ENCODE results near the gene UBC.
"Not testable (repeated sequence)": the region's sequence is repeated elsewhere in the genome, so short reads cannot be mapped to it uniquely, and the experiment has no call there.

Gene UBC

DNA sequence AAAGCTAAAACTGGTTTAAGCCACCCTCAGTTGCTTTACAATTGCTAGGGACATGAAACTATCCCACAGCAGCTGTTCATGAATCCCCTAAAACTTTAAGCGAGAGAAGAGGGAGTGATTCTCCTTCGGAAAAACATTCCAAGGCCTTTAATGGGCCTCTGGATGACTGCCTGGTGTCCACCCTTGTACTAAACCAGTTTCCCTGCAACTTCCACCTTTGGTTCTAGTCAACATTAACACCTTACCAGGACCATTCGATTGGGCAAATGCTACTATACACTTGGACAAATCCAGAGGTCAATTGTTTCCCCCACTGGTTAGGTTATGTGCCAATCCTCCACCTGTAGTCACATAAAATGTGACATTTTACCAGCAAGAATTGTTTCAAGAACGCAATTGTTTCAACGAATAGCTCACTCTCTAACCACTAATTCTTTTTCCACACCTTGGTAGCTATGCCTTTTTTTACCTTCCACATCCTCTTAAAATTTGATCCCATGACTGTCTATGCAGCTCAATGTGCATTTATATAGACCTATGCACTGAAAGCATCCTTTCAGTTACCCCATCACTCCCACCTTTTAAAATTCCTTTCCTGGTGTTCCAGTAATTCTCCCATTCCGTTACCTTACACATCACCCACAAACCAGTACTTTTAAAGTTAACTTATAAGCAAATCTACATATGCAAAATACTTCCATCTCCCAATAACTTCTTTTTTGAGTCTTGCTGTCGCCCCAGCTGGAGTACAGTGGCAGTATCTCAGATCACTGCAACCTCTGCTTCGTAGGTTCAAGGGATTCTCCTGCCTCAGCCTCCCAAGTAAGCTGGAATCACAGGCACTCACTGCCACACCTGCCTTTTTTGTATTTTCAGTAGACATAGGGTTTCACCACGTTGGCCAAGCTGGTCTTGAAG is 3.6 kb downstream of the UBC start:
- FAIRE-seq: no peak
- DNase-seq (ENCODE audit: insufficient read length, low spot score): no peak
- TF ChIP-seq, protein P1, sequence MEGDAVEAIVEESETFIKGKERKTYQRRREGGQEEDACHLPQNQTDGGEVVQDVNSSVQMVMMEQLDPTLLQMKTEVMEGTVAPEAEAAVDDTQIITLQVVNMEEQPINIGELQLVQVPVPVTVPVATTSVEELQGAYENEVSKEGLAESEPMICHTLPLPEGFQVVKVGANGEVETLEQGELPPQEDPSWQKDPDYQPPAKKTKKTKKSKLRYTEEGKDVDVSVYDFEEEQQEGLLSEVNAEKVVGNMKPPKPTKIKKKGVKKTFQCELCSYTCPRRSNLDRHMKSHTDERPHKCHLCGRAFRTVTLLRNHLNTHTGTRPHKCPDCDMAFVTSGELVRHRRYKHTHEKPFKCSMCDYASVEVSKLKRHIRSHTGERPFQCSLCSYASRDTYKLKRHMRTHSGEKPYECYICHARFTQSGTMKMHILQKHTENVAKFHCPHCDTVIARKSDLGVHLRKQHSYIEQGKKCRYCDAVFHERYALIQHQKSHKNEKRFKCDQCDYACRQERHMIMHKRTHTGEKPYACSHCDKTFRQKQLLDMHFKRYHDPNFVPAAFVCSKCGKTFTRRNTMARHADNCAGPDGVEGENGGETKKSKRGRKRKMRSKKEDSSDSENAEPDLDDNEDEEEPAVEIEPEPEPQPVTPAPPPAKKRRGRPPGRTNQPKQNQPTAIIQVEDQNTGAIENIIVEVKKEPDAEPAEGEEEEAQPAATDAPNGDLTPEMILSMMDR (IDR thresholded peaks at IDR 0.05; ENCODE audit: insufficient read depth, missing control alignments): no peak

DNA sequence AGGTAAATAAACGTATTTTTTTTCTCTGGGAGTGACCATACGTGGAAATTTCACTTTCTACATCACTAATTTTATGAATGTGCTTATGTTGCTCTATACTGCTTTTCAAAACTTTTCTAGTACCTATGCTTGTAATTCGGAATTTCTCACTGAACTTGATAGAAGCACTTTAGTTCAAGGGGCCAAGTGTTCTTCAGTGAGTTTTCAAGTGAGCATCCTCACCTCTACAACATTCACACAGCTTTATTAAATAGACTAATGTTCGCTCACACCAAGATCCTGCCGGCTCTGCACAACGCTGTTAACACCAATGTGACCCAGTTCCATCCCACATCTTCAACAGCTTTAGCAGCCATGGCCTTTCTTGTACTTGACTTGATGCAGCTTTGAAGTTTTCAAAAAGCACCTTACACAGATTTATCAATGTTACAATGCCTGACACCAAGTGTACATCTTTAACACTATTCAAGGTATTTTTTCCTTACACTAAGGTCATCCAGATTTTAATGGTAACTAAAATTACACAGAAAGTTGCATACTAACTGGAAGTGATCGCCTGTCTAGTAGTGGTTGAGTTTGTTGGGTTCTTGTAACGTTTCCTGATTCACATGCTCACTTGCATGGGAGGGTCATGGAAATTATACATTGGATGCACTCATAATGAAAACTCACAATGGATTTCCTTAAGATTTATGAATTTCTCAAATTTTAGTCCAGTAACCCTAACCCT is 4.5 kb downstream of the UBC start:
- TF ChIP-seq, protein P1 (IDR thresholded peaks at IDR 0.05; ENCODE audit: insufficient read depth, missing control alignments): no peak
- FAIRE-seq: no peak
- DNase-seq (ENCODE audit: insufficient read length, low spot score): no peak

DNA sequence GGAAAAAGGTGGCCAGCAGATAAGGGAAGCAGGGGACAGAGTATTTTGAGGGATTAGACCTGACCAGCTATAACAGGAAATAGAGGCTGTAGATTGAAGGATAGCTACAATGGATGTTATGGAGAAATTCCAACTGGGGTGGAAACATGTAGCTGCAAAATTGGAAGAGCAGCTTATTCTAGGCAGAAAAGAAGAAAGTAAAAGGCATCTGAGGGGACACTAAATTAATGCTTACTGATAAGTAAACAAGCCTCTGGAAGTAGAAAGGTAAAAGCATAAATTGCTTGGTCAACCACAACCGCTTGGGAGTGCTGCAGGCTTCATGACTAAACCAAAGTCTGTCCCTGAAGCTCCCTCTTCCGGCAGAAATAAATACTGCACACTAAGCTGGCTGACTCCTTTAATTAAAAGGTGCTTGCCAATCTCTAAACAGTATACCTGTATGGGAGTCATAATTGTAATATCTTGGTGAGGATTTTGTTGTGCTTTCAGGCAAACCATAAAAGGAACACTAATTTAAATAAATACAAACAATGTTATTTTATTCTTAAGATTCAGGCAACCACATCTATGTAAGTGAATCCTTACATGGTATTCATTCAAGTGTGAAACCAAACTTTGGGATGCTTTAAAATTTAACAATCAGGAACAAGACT is 7.7 kb downstream of the UBC start:
- TF ChIP-seq, protein P1 (IDR thresholded peaks at IDR 0.05; ENCODE audit: insufficient read depth, missing control alignments): peak; percentile 99
- FAIRE-seq (no peak), DNase-seq (ENCODE audit: insufficient read length, low spot score) (peak; percentile 60)

DNA sequence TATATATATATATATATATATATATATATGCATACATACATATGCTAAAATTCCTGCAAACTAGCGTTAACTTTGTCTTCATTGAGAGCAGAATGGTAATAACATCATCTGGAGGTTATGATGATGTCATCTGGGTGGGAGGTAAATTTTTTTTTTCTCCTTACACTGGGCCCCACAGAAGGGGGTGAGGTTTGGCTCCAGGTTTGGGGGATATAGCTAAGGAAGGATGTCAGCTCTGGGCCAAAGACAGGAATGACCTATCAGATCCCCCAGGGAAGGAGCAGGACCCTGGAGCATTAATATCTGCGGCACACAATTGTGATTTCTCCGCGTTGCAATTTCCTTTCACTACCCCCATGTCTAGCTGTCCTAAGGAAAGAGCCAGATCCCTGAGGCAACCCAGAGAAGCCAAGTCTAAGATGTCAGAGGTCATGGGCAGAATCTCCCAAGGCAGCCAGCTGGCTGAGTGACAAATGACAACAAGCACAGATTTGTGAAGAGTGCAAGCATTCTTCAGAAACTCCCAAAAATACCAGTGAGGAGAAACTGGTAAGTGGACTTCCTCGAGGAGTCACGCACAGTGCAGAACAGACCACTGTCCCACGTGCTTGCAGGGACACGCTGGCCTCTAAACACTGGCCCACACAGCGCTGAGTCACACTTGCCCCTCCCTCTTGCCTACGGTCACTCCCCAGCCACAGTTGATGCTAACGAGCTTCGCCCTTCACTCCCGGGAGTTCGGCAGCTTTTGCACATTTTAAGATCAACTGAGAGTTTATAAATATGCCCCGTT is 9.9 kb downstream of the UBC start:
- TF ChIP-seq, protein P1 (IDR thresholded peaks at IDR 0.05; ENCODE audit: insufficient read depth, missing control alignments): no peak
- no peak for DNase-seq (ENCODE audit: insufficient read length, low spot score)
- no peak for FAIRE-seq

DNA sequence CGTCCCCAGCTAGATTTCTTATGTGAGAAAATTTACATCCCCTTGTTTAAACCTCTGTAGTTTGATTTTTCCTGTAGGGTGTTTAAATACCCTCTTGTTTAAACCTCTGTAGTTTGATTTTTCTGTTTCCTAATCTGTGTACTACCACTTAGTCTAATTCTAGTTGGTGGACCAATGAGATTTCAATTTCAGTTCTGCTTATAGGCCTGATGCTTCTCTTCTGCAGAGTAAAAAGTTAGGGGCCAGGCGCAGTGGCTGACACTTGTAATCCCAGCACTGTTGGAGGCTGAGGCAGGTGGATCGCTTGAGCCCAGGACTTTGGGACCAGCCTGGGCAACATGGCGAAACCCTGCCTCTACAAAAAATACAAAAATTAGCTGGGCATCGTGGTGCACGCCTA is 11.5 kb downstream of the UBC start:
- TF ChIP-seq, protein P1 (IDR thresholded peaks at IDR 0.05; ENCODE audit: insufficient read depth, missing control alignments): no peak
- DNase-seq (ENCODE audit: insufficient read length, low spot score) (no peak), FAIRE-seq (no peak)

DNA sequence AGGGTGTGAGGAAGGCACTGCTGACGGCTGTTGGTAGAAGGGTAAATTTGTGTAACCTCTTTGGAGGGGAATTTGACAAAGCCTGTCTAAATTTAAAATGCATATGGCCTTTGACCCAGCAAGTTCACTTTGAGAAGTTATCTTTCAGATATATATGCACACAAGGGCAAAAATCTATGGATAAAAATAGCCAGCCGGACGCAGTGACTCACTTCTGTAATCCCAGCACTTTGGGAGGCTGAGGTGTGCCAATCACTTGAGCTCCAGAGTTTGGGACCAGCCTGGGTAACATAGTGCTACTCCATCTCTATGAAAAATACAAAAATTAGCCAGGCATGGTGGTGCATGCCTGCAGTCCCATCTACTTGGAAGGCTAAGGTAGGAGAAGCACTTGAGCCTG is 13.4 kb downstream of the UBC start:
- DNase-seq (ENCODE audit: insufficient read length, low spot score): no peak
- TF ChIP-seq, protein P1 (IDR thresholded peaks at IDR 0.05; ENCODE audit: insufficient read depth, missing control alignments): no peak
- FAIRE-seq: no peak

DNA sequence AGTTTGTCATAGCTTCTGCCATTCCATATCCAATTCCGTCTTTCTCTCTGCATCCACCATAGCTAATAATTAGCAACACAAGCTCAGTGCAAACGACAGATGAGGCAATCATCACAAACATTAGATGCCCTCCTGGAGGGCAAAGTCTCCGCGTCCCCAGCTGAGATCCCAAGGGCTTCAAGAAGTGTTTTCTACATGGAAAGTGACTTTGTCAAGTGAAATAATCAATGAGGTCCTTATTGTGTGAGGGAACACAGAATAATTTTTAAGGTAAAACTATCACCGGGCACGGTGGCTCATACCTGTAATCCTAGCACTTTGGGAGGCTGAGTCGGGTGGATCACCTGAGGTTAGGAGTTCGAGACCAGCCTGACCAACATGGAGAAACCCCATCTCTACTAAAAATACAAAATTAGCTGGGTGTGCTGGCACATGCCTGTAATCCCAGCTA is 14.1 kb downstream of the UBC start:
- not testable (repeated sequence) for DNase-seq (ENCODE audit: insufficient read length, low spot score); FAIRE-seq

All from D721Med (cell line).